Endothelial cell of umbilical vein (primary cell): Measurements from ENCODE around the gene AJAP1. TPM values are rescaled to one million over a fixed set of nuclear protein-coding genes. Genes with fewer than 3 reads are reported as not detected.

Experiments
- BruUV-seq: library from RNA; stranded (reverse); fragments of 400-500 nt; replicated peaks from 2 replicates; lab custom pipeline; 2021; lab: Mats Ljungman, UMichigan
- CTCF ChIA-PET: fragments of 300-600, 350-600 bp; sonication (Branson Sonifier 250); formaldehyde crosslinking; loops from one replicate; lab custom pipeline; 2021; ENCODE audit warnings: antibody characterized with exemption, inconsistent platforms; lab: Charles Lee
- POLR2A ChIA-PET: fragments of 300-600, 350-600 bp; sonication (Branson Sonifier 250); formaldehyde crosslinking; loops from one replicate; lab custom pipeline; 2021; ENCODE audit warnings: antibody characterized with exemption, inconsistent platforms; lab: Charles Lee
- DNase-seq: peaks from one replicate; pipeline ENCODE4 v3.0.0-alpha.2; 2011; ENCODE audit warnings: low read depth, low spot score
- FAIRE-seq: peaks from 2 replicates; lab custom pipeline; 2011; peaks lifted over from hg19 to GRCh38; lab: Jason Lieb, UNC
- H2AFZ ChIP-seq: 2 replicates; pipeline ENCODE4 v1.6.0; 2012; ENCODE audit warnings: low read depth, low read length, control low read depth, inconsistent platforms
- H3K27ac ChIP-seq: 2 replicates; pipeline ENCODE4 v1.5.1; 2011; ENCODE audit warnings: low read depth, mild to moderate bottlenecking, control low read depth, low read length, moderate library complexity; ENCODE audit not compliant: insufficient read depth
- H3K27me3 ChIP-seq, 2 experiments: 2 replicates each; pipeline versions ENCODE4 v1.6.0 to v1.6.1; 2011; ENCODE audit warnings: low read length in 2 of 2, mixed read lengths in 1 of 2; ENCODE audit not compliant: control insufficient read depth in 2 of 2, insufficient read depth in 2 of 2
- H3K36me3 ChIP-seq, 2 experiments: 2 replicates in 1 of 2; 3 replicates in 1 of 2; pipeline ENCODE4 v1.5.1; 2011; ENCODE audit warnings: low read length in 2 of 2, mild to moderate bottlenecking in 1 of 2, moderate library complexity in 1 of 2; ENCODE audit not compliant: control insufficient read depth in 2 of 2, insufficient read depth in 2 of 2; ENCODE audit errors: extremely low read depth in 1 of 2
- H3K4me1 ChIP-seq: 3 replicates; pipeline ENCODE4 v1.5.1; 2011; ENCODE audit warnings: mild to moderate bottlenecking, low read length; ENCODE audit not compliant: control insufficient read depth, insufficient read depth; ENCODE audit errors: extremely low read depth
- H3K4me2 ChIP-seq: 2 replicates; pipeline ENCODE4 v1.6.1; 2011; ENCODE audit warnings: low read length, control low read depth, mixed read lengths; ENCODE audit not compliant: insufficient read depth
- H3K4me3 ChIP-seq, 3 experiments: fragments of 200-600 bp in 1 of 3; sonication (generic), shearing (Covaris generic) in 1 of 3; replicated peaks in 1 of 3; 2 replicates each; pipeline ENCODE4 v1.5.1; 2011 to 2016; ENCODE audit warnings: control low read depth in 3 of 3, low read length in 3 of 3, mild to moderate bottlenecking in 2 of 3, inconsistent platforms in 1 of 3, low read depth in 1 of 3, moderate library complexity in 1 of 3; ENCODE audit not compliant: insufficient read depth in 1 of 3
- H3K79me2 ChIP-seq: 2 replicates; pipeline ENCODE4 v1.6.0; 2012; ENCODE audit warnings: low read length, inconsistent platforms; ENCODE audit not compliant: control insufficient read depth, insufficient read depth
- H3K9ac ChIP-seq: replicated peaks from 2 replicates; pipeline ENCODE3; 2011; ENCODE audit warnings: low read length, control low read depth; ENCODE audit not compliant: insufficient read depth; ENCODE audit errors: extremely low read depth
- H3K9me1 ChIP-seq: replicated peaks from 3 replicates; pipeline ENCODE4 v1.6.0; 2011; ENCODE audit warnings: mild to moderate bottlenecking, low read length; ENCODE audit not compliant: control insufficient read depth, insufficient read depth; ENCODE audit errors: extremely low read depth
- H3K9me3 ChIP-seq: replicated peaks from 2 replicates; pipeline ENCODE4 v1.5.1; 2012; ENCODE audit warnings: low read length, inconsistent platforms; ENCODE audit not compliant: control insufficient read depth, insufficient read depth
- H4K20me1 ChIP-seq: replicated peaks from 2 replicates; pipeline ENCODE3; 2011; ENCODE audit warnings: mild to moderate bottlenecking, low read length; ENCODE audit not compliant: control insufficient read depth, insufficient read depth; ENCODE audit errors: extremely low read depth
- EZH2 ChIP-seq: IDR thresholded peaks from 2 replicates; pipeline ENCODE4 v1.6.1; 2012; ENCODE audit warnings: borderline replicate concordance, low read depth, mild to moderate bottlenecking, moderate library complexity, low read length, inconsistent platforms; ENCODE audit not compliant: severe bottlenecking
- FOS ChIP-seq: IDR thresholded peaks from 2 replicates; pipeline ENCODE4 v1.6.1; 2011; ENCODE audit warnings: mild to moderate bottlenecking, low read length, moderate library complexity, borderline replicate concordance; ENCODE audit not compliant: insufficient read depth
- GATA2 ChIP-seq: IDR thresholded peaks from 2 replicates; pipeline ENCODE4 v1.7.0; 2011; ENCODE audit warnings: low read depth, mild to moderate bottlenecking, moderate library complexity, mixed read lengths, low read length; ENCODE audit not compliant: insufficient read length, insufficient read depth
- JUN ChIP-seq: IDR thresholded peaks from 2 replicates; pipeline ENCODE4 v1.6.1; 2011; ENCODE audit warnings: borderline replicate concordance, low read depth; ENCODE audit not compliant: insufficient read length, insufficient read depth
- MYC ChIP-seq: IDR thresholded peaks from one replicate; pipeline ENCODE4 v1.6.1; 2011; ENCODE audit warnings: mild to moderate bottlenecking, low read depth, low read length
- POLR2A ChIP-seq: IDR thresholded peaks from 2 replicates; pipeline ENCODE4 v1.6.1; 2012; ENCODE audit warnings: low read depth, mild to moderate bottlenecking, control low read depth, low read length
- POLR2AphosphoS5 ChIP-seq: IDR thresholded peaks from 2 replicates; pipeline ENCODE4 v1.6.1; 2012; ENCODE audit warnings: low read depth, mild to moderate bottlenecking, control low read depth, low read length, moderate library complexity; ENCODE audit not compliant: insufficient read depth
- dilution Hi-C: fragments of 300-500 bp; cut with MboI; formaldehyde crosslinking; loops from one replicate; pipeline ENCODE4 v1.15.0; 2019; ENCODE audit warnings: low sequenced_read_pairs; ENCODE audit not compliant: extremely low pct_ligation_motif_present
- intact Hi-C: fragments of 100-400 bp; cut with micrococcal nuclease; formaldehyde crosslinking; loops from one replicate; pipeline ENCODE4 v1.10.0; 2022
- polyA plus RNA-seq, 4 experiments: library from polyadenylated mRNA; depleted of rRNA in 3 of 4; stranded (reverse) in 3 of 4; unstranded in 1 of 4; fragments of >200 nt; gene quantifications; 2 replicates each; pipeline versions ENCODE4 v1.2.1 to v1.2.3, GENCODE V29; 2011 to 2012; ENCODE audit warnings: missing spikeins in 1 of 4
- total RNA-seq: library from RNA; stranded (reverse); gene quantifications from 2 replicates; pipeline ENCODE4 v1.2.3, GENCODE V29; 2021
- TF ChIP-seq, protein P1 (sequence below): IDR thresholded peaks from 2 replicates; pipeline ENCODE4 v1.6.1; 2011; ENCODE audit not compliant: insufficient read depth, insufficient read length
- TF ChIP-seq, protein P2 (sequence below), 2 donors: IDR thresholded peaks; 1 replicate in 1 of 2; 2 replicates in 1 of 2; pipeline ENCODE4 v1.5.1; 2011; ENCODE audit warnings: low read length in 2 of 2, mild to moderate bottlenecking in 2 of 2, moderate library complexity in 2 of 2, control low read depth in 1 of 2, inconsistent platforms in 1 of 2, low read depth in 1 of 2; ENCODE audit not compliant: insufficient read depth in 1 of 2; ENCODE audit errors: extremely low read depth in 1 of 2

Gene AJAP1
- total and polyA plus RNA-seq, 2 donors (not counting 3 experiments of a cell fraction or from before 2014, with no cell fraction given): not detected

DNA sequence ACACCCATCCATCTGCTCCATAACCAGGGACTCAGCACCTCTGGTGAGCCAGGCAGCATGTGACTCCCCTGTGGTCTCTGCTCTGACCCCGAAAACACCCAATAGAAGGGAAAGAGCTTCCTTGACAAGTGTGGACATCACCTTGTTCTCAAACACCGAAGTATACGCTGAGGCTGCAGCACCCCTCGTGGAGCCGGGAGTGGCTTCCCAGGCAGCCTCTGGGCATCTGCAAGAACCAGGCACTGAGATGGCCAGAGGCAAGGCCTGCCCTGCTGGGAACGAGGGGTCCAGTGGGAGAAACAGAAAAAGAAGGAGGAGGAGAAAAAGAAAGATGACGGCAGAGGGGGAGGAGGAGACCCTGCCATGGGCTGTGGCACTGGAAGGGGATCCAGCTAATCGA is 18.2 kb upstream of the AJAP1 start:
- CTCF ChIA-PET: no interaction called here
- no peak for TF ChIP-seq POLR2AphosphoS5
- TF ChIP-seq MYC: no peak
- no peak for TF ChIP-seq EZH2
- no peak for TF ChIP-seq GATA2
- TF ChIP-seq JUN: no peak
- TF ChIP-seq, protein P1, sequence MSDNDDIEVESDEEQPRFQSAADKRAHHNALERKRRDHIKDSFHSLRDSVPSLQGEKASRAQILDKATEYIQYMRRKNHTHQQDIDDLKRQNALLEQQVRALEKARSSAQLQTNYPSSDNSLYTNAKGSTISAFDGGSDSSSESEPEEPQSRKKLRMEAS: no peak
- TF ChIP-seq, protein P2, sequence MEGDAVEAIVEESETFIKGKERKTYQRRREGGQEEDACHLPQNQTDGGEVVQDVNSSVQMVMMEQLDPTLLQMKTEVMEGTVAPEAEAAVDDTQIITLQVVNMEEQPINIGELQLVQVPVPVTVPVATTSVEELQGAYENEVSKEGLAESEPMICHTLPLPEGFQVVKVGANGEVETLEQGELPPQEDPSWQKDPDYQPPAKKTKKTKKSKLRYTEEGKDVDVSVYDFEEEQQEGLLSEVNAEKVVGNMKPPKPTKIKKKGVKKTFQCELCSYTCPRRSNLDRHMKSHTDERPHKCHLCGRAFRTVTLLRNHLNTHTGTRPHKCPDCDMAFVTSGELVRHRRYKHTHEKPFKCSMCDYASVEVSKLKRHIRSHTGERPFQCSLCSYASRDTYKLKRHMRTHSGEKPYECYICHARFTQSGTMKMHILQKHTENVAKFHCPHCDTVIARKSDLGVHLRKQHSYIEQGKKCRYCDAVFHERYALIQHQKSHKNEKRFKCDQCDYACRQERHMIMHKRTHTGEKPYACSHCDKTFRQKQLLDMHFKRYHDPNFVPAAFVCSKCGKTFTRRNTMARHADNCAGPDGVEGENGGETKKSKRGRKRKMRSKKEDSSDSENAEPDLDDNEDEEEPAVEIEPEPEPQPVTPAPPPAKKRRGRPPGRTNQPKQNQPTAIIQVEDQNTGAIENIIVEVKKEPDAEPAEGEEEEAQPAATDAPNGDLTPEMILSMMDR (IDR thresholded peaks at IDR 0.05; ENCODE audit: extremely low read depth in 1 of 2, insufficient read depth in 1 of 2, low read depth in 1 of 2, low read length in 2 of 2): no peak
- no peak for TF ChIP-seq FOS
- no peak for TF ChIP-seq POLR2A
- Histone ChIP-seq H3K9me1 (no peaks in the 10 kb centered on the region), H3K4me1 (no peaks in the 10 kb centered on the region), H3K9ac (no peak overlapping the region), H3K79me2 (no peaks in the 10 kb centered on the region), H3K4me2 (no peak overlapping the region), H4K20me1 (no peaks in the 10 kb centered on the region), H3K36me3 (no peaks in the 10 kb centered on the region), H2AFZ (no peak overlapping the region), H3K27ac (no peak overlapping the region), H3K27me3 (no peaks in the 10 kb centered on the region), H3K9me3 (no peaks in the 10 kb centered on the region), H3K4me3 (no peak overlapping the region)
- no TSS peak for BruUV-seq
- no peak for FAIRE-seq
- no peak for DNase-seq
- POLR2A ChIA-PET: no interaction called here
- intact Hi-C loops (no loop called here), dilution Hi-C loops (no loop called here)
